Measurements from ENCODE around the gene C6orf47. TPM values are rescaled to one million over a fixed set of nuclear protein-coding genes. Genes with fewer than 3 reads are reported as not detected.

Gene C6orf47
- total and polyA plus RNA-seq, 2 donors (not counting 3 experiments of a cell fraction or from before 2014, with no cell fraction given), result 5.8 to 12.8 TPM

GRCh38 chr6:31619805-31620585, 40.6 kb downstream of the C6orf47 start:
- dilution Hi-C loops (cut with MboI; ENCODE audit: extremely low pct_ligation_motif_present, low sequenced_read_pairs), result no loop called here

More at GRCh38 chr6:31619805-31620585, 40.6 kb downstream of the C6orf47 start:
- Histone ChIP-seq H4K20me1 (replicated peaks; ENCODE audit: control insufficient read depth, extremely low read depth, insufficient read depth, low read length) (no peaks in the 10 kb centered on the region), H3K9me1 (replicated peaks; ENCODE audit: control insufficient read depth, extremely low read depth, insufficient read depth, low read length) (no peaks in the 10 kb centered on the region), H3K36me3 (ENCODE audit: control insufficient read depth in 2 of 2, extremely low read depth in 1 of 2, insufficient read depth in 2 of 2, low read length in 2 of 2) (peaks cover 12 to 14% of the 10 kb centered on the region in 2 experiments), H3K4me2 (ENCODE audit: insufficient read depth, low read length) (peak overlapping the region; percentile 87), H2AFZ (ENCODE audit: low read depth, low read length) (peak overlapping the region; percentile 65), H3K9me3 (replicated peaks; ENCODE audit: control insufficient read depth, insufficient read depth, low read length) (no peaks in the 10 kb centered on the region), H3K9ac (replicated peaks; ENCODE audit: extremely low read depth, insufficient read depth, low read length) (peak overlapping the region; percentile 93), H3K4me3 (replicated peaks in 1 of 3; ENCODE audit: insufficient read depth in 1 of 3, low read depth in 1 of 3, low read length in 3 of 3) (peak overlapping the region in 2 of 3 experiments; percentile 57 to 80), H3K79me2 (ENCODE audit: control insufficient read depth, insufficient read depth, low read length) (peaks cover 41% of the 10 kb centered on the region), H3K4me1 (ENCODE audit: control insufficient read depth, extremely low read depth, insufficient read depth, low read length) (peaks cover 13% of the 10 kb centered on the region), H3K27ac (ENCODE audit: insufficient read depth, low read depth, low read length) (peak overlapping the region; percentile 95), H3K27me3 (ENCODE audit: control insufficient read depth in 2 of 2, insufficient read depth in 2 of 2, low read length in 2 of 2) (no peaks in the 10 kb centered on the region)
- peak; percentile 99 for FAIRE-seq
- intact Hi-C loops (cut with micrococcal nuclease), result loop anchor here (1.0 to 5.0 kb wide), 9 partner anchors 32 to 243 kb away; partner anchors contain the start of genes ABHD16A, BAG6, DDX39B and HSPA1B
- peak; percentile 100 for DNase-seq (ENCODE audit: low read depth, low spot score)
- ChIA-PET CTCF (interaction anchor here (0.7 to 3.9 kb wide), 4 partner anchors 21 to 244 kb away, joined by 3 to 18 read pairs (median 4); partner anchors contain the start of gene BAG6), POLR2A (interaction anchor here (1.2 to 1.6 kb wide), 2 partner anchors 39 to 41 kb away, joined by 3 read pairs; partner anchors contain the start of gene C6orf47)
- TF ChIP-seq POLR2AphosphoS5 (IDR thresholded peaks at IDR 0.05; ENCODE audit: insufficient read depth, low read depth, low read length), result peak; percentile 56
- no peak for TF ChIP-seq EZH2 (IDR thresholded peaks at IDR 0.05; ENCODE audit: borderline replicate concordance, low read depth, low read length, severe bottlenecking)
- TF ChIP-seq CTCF (IDR thresholded peaks at IDR 0.05; ENCODE audit: extremely low read depth in 1 of 2, insufficient read depth in 1 of 2, low read depth in 1 of 2, low read length in 2 of 2), result no peak
- no peak for TF ChIP-seq GATA2 (IDR thresholded peaks at IDR 0.05; ENCODE audit: insufficient read depth, insufficient read length, low read depth, low read length)
- TF ChIP-seq POLR2A (IDR thresholded peaks at IDR 0.05; ENCODE audit: low read depth, low read length), result peak; percentile 73
- peak; percentile 85 for TF ChIP-seq JUN (IDR thresholded peaks at IDR 0.05; ENCODE audit: borderline replicate concordance, insufficient read depth, insufficient read length, low read depth)
- TF ChIP-seq FOS (IDR thresholded peaks at IDR 0.05; ENCODE audit: borderline replicate concordance, insufficient read depth, low read length), result no peak
- TF ChIP-seq MYC (IDR thresholded peaks at IDR 0.05; ENCODE audit: low read depth, low read length), result no peak
- peak; percentile 51 for TF ChIP-seq MAX (IDR thresholded peaks at IDR 0.05; ENCODE audit: insufficient read depth, insufficient read length)
- BruUV-seq (replicated peaks), result TSS peak; percentile 89

All from endothelial cell of umbilical vein (primary cell).